GM21786 (cell line): ENCODE measurements around the gene SCAF1.

ENCODE experiments used
- ATAC-seq: cut with Tn5 transposase; IDR thresholded peaks from one replicate; pipeline ENCODE4 v1.9.1; 2021; ENCODE audit not compliant: unreplicated experiment

Gene SCAF1

GRCh38 chr19:49664171-49665035 is 22.4 kb downstream of the SCAF1 start:
- no peak for ATAC-seq

DNA sequence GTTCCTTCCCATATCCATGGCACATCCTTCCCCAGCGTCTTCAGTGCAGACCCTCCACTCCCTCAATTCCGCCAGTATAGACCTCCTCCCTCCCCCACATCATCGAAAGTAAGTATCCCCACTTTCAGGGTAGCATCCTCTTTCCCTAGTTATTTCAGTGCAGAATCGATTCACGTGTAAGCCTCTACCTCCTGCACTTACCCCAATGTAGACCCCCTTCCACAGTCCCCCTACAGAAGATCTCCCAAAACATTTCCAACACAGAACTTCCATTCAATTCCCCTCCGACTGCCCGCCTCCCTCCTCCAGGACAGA is 23.0 kb downstream of the SCAF1 start:
- ATAC-seq: no peak

- ATAC-seq: peak; percentile 87
Measured at GRCh38 chr19:49665351-49666119, 23.5 kb downstream of the SCAF1 start, which contains the start of the genes BCL2L12 and IRF3. BCL2L12 (plus strand) TSS chr19:49665933; CDS start chr19:49666693, 760 bp downstream. IRF3 (minus strand) TSS chr19:49665857; CDS start chr19:49664838, 1,019 bp downstream.

DNA sequence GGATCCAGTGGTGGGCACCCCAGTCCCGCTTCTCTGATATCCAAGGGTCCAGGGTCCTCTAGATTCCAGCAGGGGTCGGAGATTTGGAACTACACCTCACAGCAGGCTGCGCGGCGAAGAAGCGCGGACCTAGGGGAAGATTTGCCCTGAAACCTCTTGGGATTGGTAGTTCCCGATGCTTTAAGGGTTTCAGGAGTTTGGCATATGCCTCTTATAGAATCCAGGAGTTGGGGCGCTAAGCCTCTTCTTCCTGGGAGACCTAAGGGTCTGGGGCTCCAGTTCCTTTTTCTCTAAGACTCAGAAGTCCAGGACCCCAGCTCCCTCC is 24.1 kb downstream of the SCAF1 start:
- ATAC-seq: no peak

- no peak for ATAC-seq
Measured at GRCh38 chr19:49667473-49667872, 25.5 kb downstream of the SCAF1 start.

GRCh38 chr19:49669516-49669915 is 27.5 kb downstream of the SCAF1 start:
- no peak for ATAC-seq

GRCh38 chr19:49672131-49672919 is 30.3 kb downstream of the SCAF1 start:
- no peak for ATAC-seq

GRCh38 chr19:49676136-49676783 is 34.3 kb downstream of the SCAF1 start:
- ATAC-seq: no peak

DNA sequence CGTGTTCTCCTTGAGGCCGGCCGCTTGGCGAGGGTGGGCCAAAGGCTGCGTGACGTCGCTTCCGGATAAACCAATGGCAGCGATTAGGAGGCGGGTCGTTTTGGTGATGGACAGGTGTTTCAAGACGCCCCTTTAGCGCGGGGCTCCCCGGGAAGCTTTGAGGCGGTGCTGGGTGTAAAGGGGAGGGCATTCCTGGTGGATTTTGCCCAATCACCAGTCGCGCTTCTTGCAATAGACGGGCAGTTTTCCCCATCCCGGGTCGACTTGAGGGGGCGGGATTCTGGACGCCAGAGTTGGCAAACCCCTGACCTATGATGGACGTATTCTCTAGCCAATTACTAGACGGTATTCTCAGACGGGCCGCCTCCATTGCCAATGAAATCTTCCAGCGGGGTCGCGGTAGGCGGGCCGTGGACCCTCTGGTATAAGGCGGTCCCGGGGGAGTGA is 34.8 kb downstream of the SCAF1 start:
- peak; percentile 61 for ATAC-seq

GRCh38 chr19:49677231-49677900 is 35.4 kb downstream of the SCAF1 start, which contains the start of gene PRMT1:
PRMT1 (plus strand) TSS chr19:49677271; CDS start chr19:49677281, 10 bp downstream.
- no peak for ATAC-seq

DNA sequence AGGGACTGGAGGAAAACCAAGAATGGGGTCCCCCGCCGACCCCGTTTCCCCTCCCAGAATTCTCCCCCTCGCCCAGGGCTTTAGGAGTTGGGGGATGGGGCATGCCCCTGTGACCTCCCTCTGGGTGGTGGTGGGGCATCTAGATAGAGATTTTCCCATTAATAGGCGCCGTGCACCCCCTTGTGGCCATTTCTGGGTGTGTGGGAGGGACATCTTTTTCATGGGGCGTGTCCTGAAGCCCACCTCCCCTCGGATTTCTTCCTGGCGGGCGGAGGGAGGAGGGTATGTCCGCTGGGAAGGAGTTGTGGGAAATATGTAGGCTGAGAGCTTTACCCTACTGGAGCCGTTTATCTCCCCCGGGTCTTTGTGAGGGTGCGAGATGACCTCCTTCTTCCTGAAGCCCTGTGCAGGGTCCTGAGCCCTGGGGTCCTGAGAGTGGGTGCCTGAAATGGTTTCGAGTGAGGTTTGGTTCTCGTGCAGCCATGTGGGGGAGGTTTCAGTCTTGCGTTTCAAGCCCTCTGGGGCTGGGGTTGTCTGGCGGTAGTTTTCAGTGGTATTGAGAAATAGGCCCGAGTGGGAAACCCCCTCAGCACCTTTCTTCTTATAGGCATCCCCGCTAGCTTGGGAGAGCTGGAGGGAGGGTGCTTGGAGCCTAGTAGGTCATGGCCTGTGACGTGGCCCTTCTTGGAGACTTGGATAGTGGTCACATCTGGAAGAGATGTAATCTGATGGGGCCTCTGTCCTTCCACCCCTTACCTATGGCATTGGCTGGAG is 36.1 kb downstream of the SCAF1 start:
- ATAC-seq: no peak

DNA sequence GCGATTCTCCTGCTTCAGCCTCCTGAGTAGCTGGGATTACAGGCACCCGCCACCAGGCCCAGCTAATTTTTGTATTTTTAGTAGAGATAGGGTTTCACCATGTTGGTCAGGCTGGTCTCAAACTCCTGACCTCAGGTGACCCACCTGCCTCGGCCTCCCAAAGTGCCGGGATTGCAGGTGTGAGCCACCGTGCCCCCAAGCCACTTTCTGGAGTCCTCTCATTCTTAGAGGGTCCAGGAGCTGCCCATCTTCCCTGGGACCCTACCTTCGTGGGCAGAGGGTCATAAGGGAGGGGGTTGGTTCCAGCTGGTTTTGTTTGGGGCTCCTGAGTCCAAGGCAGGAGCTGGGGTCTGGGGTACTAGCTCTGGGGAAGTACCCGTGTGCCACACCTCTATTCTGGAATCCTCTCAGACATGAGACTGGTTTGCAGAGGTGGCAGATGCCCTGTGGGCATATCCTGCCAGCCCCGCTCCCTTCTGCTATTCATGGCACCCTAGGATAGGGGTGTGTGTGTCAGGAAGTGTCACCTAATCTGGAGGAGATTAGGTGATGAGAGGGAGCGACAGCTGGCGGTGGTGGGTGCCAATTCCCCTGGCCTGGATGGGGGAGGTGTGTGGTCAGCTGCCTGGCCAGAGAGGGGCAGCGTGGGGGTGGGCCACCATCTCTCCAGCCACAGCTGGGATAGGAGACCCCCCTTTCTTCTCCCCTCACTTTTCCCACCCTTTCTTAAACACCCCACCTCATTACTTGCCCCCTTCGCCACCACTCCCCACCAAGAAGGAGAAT is 37.2 kb downstream of the SCAF1 start:
- ATAC-seq: no peak

- no peak for ATAC-seq
Measured at GRCh38 chr19:49679771-49680413, 37.9 kb downstream of the SCAF1 start.

DNA sequence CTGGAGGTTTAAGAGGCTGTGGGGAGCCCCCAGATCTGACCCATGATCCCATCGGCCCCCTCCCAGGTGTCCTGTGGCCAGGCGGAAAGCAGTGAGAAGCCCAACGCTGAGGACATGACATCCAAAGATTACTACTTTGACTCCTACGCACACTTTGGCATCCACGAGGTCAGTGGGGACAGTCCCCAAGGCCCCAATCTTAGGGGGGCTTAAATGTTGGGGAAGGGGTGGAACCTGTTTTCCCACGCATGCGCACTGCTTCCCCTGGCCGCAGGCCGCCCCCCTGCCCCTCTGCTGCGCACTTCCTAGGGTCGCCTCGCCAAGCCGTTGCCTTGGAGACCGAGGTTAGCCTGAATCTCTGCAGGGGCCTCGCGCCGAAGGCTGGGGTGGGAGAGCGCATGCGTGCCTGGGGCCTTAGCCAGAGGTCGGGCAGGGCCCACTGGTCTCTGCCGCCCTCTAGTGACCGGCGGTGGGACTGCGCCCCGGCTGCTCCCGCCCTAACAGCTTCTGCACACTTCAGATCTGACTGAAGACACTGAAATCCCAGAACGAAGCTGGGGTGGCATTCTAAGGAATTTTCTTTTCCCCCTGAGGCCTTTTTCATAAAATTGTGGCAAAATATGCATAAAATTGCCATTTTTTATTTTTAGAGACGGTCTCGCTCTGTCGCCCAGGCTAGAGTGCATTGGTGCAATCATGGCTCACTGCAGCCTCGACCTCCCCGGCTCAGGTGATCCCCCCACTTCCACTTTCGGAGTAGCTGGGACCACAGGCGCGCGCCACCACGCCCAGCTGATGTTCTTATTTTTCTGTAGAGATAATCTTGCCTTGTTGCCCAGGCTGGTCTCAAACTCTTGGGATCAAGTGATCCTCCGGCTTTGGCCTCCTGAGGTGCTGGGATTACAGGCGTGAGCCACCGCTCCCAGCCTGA is 38.7 kb downstream of the SCAF1 start:
- no peak for ATAC-seq

GRCh38 chr19:49681830-49682229 is 39.8 kb downstream of the SCAF1 start:
- no peak for ATAC-seq

DNA sequence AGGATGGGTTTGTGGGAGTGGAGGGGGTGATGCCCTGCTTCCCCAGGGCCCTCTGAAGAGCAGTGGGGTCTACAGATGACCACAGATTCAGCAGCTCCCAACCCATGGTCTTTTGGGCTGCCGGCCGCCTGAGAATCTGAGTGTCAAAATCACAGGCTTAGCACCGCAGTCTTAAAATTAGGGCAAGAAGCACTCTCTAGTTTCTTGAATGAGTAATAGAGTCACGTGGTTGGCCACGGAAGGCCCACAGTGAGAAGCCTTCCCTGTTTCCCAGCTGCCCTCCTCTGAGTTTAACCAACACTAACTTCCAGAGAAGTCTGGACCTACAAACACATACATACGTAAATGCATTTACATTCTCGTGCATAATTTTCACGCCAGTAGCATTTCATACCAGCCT is 40.3 kb downstream of the SCAF1 start:
- ATAC-seq: no peak

GRCh38 chr19:49683814-49684250 is 41.8 kb downstream of the SCAF1 start:
- ATAC-seq: no peak
